HFF-Myc (cell line): ENCODE results near the gene USP9X.

ENCODE experiments used
- DNase-seq: peaks from one replicate; pipeline ENCODE4 v3.0.0-alpha.2; 2011; ENCODE audit warnings: low read depth; ENCODE audit errors: extremely low read depth
- H3K4me3 ChIP-seq: replicated peaks from 2 replicates; pipeline ENCODE4 v1.5.1; 2011; ENCODE audit warnings: low read depth, mild to moderate bottlenecking, control low read depth, low read length
- TF ChIP-seq, protein P1 (sequence below): IDR thresholded peaks from 2 replicates; pipeline ENCODE4 v1.5.1; 2012; ENCODE audit warnings: mild to moderate bottlenecking, low read depth, low read length, control low read depth; ENCODE audit errors: missing control alignments

USP9X gene

DNA sequence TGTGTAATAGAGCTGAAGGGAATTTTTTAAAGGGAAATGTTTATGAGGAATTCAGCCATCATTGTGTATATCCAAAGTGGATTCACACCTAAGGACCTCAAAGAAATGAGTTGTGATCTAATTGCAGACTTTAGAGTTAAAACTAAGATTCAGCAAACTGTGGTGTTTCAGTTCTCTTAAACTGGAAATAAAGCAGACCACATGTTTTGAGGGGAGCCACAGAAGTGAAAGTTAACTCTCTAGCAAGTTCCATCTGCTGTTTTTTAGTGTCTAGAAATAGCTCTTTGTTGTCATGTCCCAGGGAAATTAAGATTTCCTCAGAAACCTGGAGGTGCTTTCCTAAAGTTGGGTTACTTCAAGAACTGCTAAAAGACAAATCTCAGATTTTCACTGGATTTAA is 151.4 kb downstream of the USP9X start:
- no peak for DNase-seq
- H3K4me3 ChIP-seq, result no peak overlapping the region
- TF ChIP-seq, protein P1, sequence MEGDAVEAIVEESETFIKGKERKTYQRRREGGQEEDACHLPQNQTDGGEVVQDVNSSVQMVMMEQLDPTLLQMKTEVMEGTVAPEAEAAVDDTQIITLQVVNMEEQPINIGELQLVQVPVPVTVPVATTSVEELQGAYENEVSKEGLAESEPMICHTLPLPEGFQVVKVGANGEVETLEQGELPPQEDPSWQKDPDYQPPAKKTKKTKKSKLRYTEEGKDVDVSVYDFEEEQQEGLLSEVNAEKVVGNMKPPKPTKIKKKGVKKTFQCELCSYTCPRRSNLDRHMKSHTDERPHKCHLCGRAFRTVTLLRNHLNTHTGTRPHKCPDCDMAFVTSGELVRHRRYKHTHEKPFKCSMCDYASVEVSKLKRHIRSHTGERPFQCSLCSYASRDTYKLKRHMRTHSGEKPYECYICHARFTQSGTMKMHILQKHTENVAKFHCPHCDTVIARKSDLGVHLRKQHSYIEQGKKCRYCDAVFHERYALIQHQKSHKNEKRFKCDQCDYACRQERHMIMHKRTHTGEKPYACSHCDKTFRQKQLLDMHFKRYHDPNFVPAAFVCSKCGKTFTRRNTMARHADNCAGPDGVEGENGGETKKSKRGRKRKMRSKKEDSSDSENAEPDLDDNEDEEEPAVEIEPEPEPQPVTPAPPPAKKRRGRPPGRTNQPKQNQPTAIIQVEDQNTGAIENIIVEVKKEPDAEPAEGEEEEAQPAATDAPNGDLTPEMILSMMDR, result no peak

DNA sequence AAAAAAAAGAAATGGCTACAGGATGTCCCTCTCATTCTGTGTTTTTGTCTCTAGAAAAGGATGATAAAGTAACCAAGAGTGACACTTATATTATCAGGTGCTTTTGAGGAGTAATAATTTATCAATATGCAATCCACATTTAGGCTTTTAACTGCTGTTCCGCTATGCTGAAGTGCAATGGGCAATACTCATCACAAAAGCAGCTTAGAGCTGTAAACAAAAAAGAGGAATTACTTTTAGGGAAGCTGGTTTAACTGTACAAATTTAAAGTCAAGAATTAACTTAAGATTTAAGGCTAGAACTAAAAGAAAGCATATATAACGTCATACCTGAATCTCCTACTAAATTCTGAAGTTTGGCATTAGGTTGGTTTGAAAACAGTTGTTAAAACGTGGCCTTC is 155.3 kb downstream of the USP9X start:
- no peak overlapping the region for H3K4me3 ChIP-seq
- TF ChIP-seq, protein P1, result no peak
- no peak for DNase-seq

DNA sequence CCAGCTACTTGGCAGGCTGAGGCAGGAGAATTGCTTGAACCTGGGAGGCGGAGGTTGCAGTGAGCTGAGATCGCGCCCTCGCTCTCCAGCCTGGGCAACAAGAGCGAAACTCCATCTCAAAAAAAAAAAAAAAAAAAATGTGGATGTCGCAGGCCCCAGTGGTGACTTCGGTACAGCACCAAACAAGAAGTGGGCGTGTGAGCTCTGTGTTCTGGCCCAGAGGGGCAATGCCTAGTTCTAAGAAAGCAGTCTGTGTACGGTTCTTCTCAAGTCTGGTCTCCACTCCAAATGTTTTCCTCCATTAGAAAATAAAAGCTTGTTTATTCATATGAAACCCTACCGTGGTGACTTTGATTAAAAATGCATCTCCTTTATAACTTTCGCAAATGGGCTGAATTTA is 156.7 kb downstream of the USP9X start:
- TF ChIP-seq, protein P1, result no peak
- H3K4me3 ChIP-seq, result no peak overlapping the region
- DNase-seq, result no peak

DNA sequence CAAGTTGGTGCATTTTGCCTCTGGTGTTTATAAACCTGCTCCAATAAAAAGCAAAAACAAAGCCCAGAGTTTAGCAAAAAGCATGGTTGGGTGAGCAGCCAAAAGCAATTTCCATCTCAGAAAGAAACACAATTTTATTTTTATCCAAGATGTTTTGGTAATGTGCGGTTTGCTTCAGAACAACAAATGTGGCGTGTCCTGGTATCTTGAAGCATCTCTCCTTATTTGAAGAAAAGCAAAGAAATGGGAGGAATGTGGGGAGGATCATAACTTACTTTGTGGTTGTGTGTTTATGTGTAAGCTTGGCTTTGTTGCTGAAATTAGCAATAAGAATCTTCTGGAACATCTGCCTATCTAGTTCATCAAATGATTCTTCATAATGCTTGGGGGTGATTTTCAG is 160.4 kb downstream of the USP9X start:
- no peak overlapping the region for H3K4me3 ChIP-seq
- peak; percentile 24 for DNase-seq
- TF ChIP-seq, protein P1, result no peak

DNA sequence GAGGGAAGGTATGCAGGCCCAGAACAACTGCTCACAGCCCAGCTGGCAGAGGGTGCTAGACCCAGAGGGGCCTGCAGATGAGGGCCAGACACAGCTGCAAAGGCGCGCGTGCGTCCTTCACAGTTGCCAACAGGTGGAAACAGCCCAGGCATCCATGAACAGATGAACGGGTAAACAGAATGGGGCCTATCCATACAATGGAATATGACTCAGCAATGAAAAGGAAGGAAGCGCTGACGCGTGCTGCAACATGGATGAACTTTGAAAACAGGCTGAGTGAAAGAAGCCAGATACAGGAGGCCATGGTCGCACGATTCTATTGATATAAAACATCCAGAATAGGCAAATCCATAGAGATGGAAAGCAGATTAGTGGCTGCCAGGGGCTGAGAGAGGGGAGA is 165.6 kb downstream of the USP9X start:
- TF ChIP-seq, protein P1, result no peak
- no peak for DNase-seq
- H3K4me3 ChIP-seq, result no peak overlapping the region

DNA sequence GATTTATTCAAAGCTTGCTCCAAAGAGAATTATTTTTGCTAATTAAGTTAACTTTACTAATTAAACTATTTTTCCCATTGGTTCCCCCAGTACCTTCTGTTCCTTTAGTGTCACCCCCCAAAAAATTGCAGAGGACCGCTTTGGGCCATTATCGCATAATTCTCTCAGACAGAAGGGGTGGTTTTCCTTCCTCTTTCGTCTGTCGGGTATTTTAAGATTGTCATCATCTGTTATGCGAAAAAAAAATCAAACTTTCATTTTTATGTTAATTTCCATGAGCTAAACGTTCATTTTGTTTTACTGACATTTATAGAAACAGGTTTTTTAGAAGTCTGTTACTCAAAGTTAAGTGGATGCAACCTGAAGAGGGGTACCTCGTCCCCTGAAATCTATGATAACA is 172.6 kb downstream of the USP9X start:
- TF ChIP-seq, protein P1, result no peak
- no peak overlapping the region for H3K4me3 ChIP-seq
- no peak for DNase-seq

DNA sequence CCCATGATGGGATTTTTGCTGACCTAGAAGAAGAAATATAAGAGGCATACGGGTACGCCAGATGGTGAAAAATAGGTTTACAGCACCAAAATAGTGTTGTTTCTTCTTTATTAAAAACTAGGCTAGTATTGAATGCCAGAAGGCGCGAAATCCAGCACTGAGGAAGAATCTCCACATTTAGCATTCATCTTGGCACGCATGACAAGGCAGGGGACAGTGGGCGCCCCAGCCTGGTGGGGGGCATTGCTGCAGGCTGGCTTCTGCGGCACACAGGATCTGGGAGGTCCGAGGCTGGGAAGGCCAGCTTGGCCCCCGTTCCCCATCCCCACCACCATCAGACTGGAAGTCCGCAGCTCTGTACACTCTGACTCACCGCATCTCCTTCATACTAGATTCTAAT is 173.0 kb downstream of the USP9X start:
- TF ChIP-seq, protein P1, result no peak
- H3K4me3 ChIP-seq, result no peak overlapping the region

More for the DNA sequence above, 173.0 kb downstream of the USP9X start:
- no peak for DNase-seq
